Smooth muscle cell (in vitro differentiated cells): ENCODE results near the gene ROS1. TPM values are rescaled to one million over a fixed set of nuclear protein-coding genes. Genes with fewer than 3 reads are reported as not detected.

Source experiments
- DNase-seq: peaks from one replicate; lab custom pipeline; 2025; ENCODE audit not compliant: unreplicated experiment; lab: John Stamatoyannopoulos, UW
- H2AFZ ChIP-seq: fragments of 200-600 bp; sonication (generic); 2 replicates; pipeline ENCODE4 v1.6.0; 2016; ENCODE audit warnings: antibody characterized with exemption, low read depth, mild to moderate bottlenecking
- H3F3A ChIP-seq: fragments of 200-600 bp; sonication (generic); 2 replicates; pipeline ENCODE4 v1.6.0; 2017; ENCODE audit warnings: antibody characterized with exemption, low read depth
- H3K27ac ChIP-seq: fragments of 200-600 bp; sonication (generic); 2 replicates; pipeline ENCODE4 v1.5.1; 2016; ENCODE audit warnings: low read depth, mild to moderate bottlenecking
- H3K27me3 ChIP-seq: fragments of 200-600 bp; sonication (generic); 2 replicates; pipeline ENCODE4 v1.6.1; 2016; ENCODE audit warnings: low read depth, mild to moderate bottlenecking
- H3K36me3 ChIP-seq: fragments of 200-600 bp; sonication (generic); 2 replicates; pipeline ENCODE4 v1.5.1; 2016; ENCODE audit warnings: low read depth
- H3K4me1 ChIP-seq: fragments of 200-600 bp; sonication (generic); 2 replicates; pipeline ENCODE4 v1.5.1; 2016; ENCODE audit warnings: low read depth
- H3K4me2 ChIP-seq: fragments of 200-600 bp; sonication (generic); 2 replicates; pipeline ENCODE4 v1.6.0; 2016; ENCODE audit warnings: mild to moderate bottlenecking
- H3K4me3 ChIP-seq: fragments of 200-600 bp; sonication (generic); 2 replicates; pipeline ENCODE4 v1.5.1; 2016; ENCODE audit warnings: mild to moderate bottlenecking
- H3K79me2 ChIP-seq: fragments of 200-600 bp; sonication (generic); 2 replicates; pipeline ENCODE4 v1.6.0; 2016; ENCODE audit warnings: low read depth, mild to moderate bottlenecking
- H3K9ac ChIP-seq: fragments of 200-600 bp; sonication (generic); 2 replicates; pipeline ENCODE4 v1.6.0; 2016; ENCODE audit warnings: low read depth
- H3K9me3 ChIP-seq: fragments of 200-600 bp; sonication (generic); replicated peaks from 2 replicates; pipeline ENCODE4 v1.5.1; 2016; ENCODE audit warnings: low read depth
- H4K20me1 ChIP-seq: fragments of 200-600 bp; sonication (generic); 2 replicates; pipeline ENCODE4 v1.6.0; 2016; ENCODE audit warnings: low read depth
- CTCF ChIP-seq: fragments of 200-600 bp; sonication (generic); IDR thresholded peaks from 2 replicates; pipeline ENCODE4 v1.5.1; 2017; ENCODE audit warnings: borderline replicate concordance, mild to moderate bottlenecking, antibody characterized with exemption; ENCODE audit not compliant: insufficient read depth, poor library complexity, severe bottlenecking
- WGBS: methylation state at CpG from one replicate; pipeline ENCODE4 v1.1.7; 2016; ENCODE audit warnings: low lambda C conversion rate; 5-methylcytosine and 5-hydroxymethylcytosine counted together
- polyA plus RNA-seq: library from polyadenylated mRNA; unstranded; fragments of >200 nt; fragmentation: Nextera tagmentation; extraction: Ambion mirVana; gene quantifications from 2 replicates; pipeline ENCODE4 v1.2.1, GENCODE V29; 2016
- total RNA-seq: library from RNA; depleted of rRNA; stranded (reverse); fragments of >200 nt; gene quantifications from 2 replicates; pipeline ENCODE4 v1.2.3, GENCODE V29; 2014

Gene ROS1
- total and polyA plus RNA-seq, 2 experiments from 2014 or later = 0.03 to 0.09 TPM

GRCh38 chr6:117338567-117338966 lies 87.2 kb downstream of the ROS1 start:
- no peaks in the 10 kb centered on the region for H3K9me3 ChIP-seq
- no peak for TF ChIP-seq CTCF
- H3K9ac ChIP-seq = no peak overlapping the region
- H3F3A ChIP-seq = no peaks in the 10 kb centered on the region
- no peak overlapping the region for H3K4me2 ChIP-seq
- H3K36me3 ChIP-seq = no peaks in the 10 kb centered on the region
- 93% methylated on average over 1 of the region's 1 CpG for WGBS
- H3K4me3 ChIP-seq = no peak overlapping the region
- DNase-seq = no peak
- H3K4me1 ChIP-seq = no peaks in the 10 kb centered on the region
- no peaks in the 10 kb centered on the region for H3K27me3 ChIP-seq
- H4K20me1 ChIP-seq = no peaks in the 10 kb centered on the region
- H2AFZ ChIP-seq = no peak overlapping the region
- no peak overlapping the region for H3K27ac ChIP-seq
- no peaks in the 10 kb centered on the region for H3K79me2 ChIP-seq

- Histone ChIP-seq H3K4me2 (no peak overlapping the region), H3K9ac (no peak overlapping the region), H2AFZ (no peak overlapping the region), H3K9me3 (no peaks in the 10 kb centered on the region), H3K4me1 (no peaks in the 10 kb centered on the region), H4K20me1 (no peaks in the 10 kb centered on the region), H3K4me3 (no peak overlapping the region), H3K79me2 (no peaks in the 10 kb centered on the region), H3K36me3 (no peaks in the 10 kb centered on the region), H3K27me3 (no peaks in the 10 kb centered on the region), H3K27ac (no peak overlapping the region), H3F3A (no peaks in the 10 kb centered on the region)
- WGBS = 95% methylated on average over 7 of the region's 7 CpGs
- DNase-seq = no peak
- TF ChIP-seq CTCF = no peak
Observed at GRCh38 chr6:117329926-117330325, 95.8 kb downstream of the ROS1 start.

- H3K9me3 ChIP-seq = no peaks in the 10 kb centered on the region
- H3K36me3 ChIP-seq = no peaks in the 10 kb centered on the region
- no peak overlapping the region for H3K27ac ChIP-seq
- no peaks in the 10 kb centered on the region for H3K4me1 ChIP-seq
- no peaks in the 10 kb centered on the region for H3K27me3 ChIP-seq
- no peak overlapping the region for H2AFZ ChIP-seq
- H3K4me2 ChIP-seq = no peak overlapping the region
- WGBS = 94% methylated on average over 4 of the region's 4 CpGs
- no peak for DNase-seq
- no peaks in the 10 kb centered on the region for H4K20me1 ChIP-seq
- no peak overlapping the region for H3K4me3 ChIP-seq
- no peak overlapping the region for H3K9ac ChIP-seq
- TF ChIP-seq CTCF = no peak
- H3K79me2 ChIP-seq = no peaks in the 10 kb centered on the region
- no peaks in the 10 kb centered on the region for H3F3A ChIP-seq
Observed at GRCh38 chr6:117328500-117328899, 97.2 kb downstream of the ROS1 start.

GRCh38 chr6:117328005-117328389 lies 97.7 kb downstream of the ROS1 start:
- no peak overlapping the region for H3K27ac ChIP-seq
- no peak for DNase-seq
- no peaks in the 10 kb centered on the region for H4K20me1 ChIP-seq
- no peaks in the 10 kb centered on the region for H3K79me2 ChIP-seq
- H3K27me3 ChIP-seq = no peaks in the 10 kb centered on the region
- H3K36me3 ChIP-seq = no peaks in the 10 kb centered on the region
- no peak overlapping the region for H3K9ac ChIP-seq
- H3K4me3 ChIP-seq = no peak overlapping the region
- no peak overlapping the region for H2AFZ ChIP-seq
- no peak for TF ChIP-seq CTCF
- no peaks in the 10 kb centered on the region for H3K9me3 ChIP-seq
- no peaks in the 10 kb centered on the region for H3F3A ChIP-seq
- no peak overlapping the region for H3K4me2 ChIP-seq
- no peaks in the 10 kb centered on the region for H3K4me1 ChIP-seq
